NCI-H2107 (cell line): Measurements from ENCODE around the gene PRKCQ.
"Not testable (repeated sequence)": the region's sequence is repeated elsewhere in the genome, so short reads cannot be mapped to it uniquely, and the experiment has no call there.

Source experiments
- DNase-seq: peaks from one replicate; lab custom pipeline; 2025; lab: John Stamatoyannopoulos, UW

The PRKCQ gene

GRCh38 chr10:6455592-6455991 lies 124.5 kb downstream of the PRKCQ start:
- DNase-seq = no peak

- DNase-seq = no peak
Observed at GRCh38 chr10:6446711-6447110, 133.4 kb downstream of the PRKCQ start.

DNA sequence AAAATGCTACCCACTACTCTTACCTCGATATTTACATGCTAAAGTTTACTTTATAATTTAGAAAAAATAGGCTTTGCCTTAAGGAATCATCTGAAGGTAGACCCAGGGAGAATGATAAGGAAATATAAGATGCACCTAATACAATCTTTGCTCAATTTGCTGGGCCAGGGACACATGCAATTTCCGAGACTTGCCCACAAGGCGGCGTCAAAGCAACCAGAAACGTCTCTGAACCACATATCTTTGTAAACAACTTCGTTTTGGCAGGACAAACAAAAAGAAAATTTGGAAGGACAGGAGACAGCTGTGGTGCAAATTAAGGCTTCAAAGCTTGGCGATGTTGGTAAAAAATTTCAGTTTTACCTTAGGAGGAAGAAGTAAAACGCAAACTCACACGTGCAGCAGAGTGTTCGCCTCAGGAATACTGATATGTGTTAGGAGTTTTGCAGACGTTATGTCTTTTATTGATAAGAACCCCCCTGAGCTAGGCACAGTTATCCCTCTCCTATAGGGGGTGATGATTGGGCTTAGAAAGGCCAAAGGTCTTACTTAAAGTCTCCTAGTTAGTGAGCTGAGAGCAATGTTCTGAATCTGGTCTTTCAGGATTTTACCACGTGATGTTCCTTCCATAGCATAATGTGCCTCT lies 134.3 kb downstream of the PRKCQ start:
- DNase-seq = no peak

DNA sequence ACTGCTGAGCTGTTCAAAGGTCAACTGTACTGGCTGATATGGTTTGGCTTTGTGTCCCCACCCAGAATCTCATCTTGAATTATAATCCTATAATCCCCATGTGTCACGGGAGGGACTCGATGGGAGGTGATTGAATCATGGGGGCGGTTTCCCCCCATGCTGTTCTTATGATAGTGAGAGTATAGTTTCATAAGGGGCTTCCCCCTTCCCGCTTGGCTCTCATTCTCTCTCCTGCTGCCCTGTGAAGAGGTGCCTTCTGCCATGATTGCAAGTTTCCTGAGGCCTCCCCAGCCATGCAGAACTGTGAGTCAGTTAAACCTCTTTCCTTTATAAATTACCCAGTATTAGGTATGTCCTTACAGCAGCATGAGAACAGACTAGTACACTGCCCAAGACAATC lies 140.2 kb downstream of the PRKCQ start:
- DNase-seq = not testable (repeated sequence)

DNA sequence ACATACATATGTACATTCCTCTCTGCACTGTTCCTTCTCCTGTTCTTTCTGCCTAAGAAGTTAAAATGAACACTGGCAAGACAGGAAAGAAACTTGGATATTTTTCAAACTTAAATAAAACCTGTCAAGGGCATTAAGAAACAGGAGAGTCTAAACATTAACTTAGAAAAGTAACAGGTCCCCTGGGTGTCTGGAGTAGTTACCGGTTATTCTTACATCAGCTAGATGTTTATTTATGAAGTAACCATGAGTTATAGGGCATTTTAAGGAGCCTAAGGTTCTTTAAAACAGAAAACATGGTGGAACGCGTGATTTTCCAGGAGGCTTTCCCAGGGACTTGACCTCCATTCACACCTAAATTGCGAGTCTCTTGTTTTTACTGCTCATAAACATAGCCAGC lies 148.2 kb downstream of the PRKCQ start:
- DNase-seq = no peak

DNA sequence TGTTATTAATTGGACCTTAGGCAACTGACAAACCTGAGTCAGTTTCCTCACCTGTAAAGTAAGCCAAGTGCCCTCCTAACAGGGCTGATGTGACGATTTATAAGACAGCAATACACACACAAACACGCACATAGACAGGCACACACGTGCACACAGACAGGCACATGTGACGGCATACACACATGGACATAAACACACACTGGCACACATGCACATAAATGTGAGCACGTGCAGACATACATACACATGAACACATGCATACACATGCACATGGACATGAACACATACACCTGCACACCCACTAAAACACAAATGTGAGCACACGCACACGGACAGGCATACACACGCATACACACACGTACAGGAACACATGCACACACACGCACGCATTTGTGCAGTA lies 148.9 kb downstream of the PRKCQ start:
- no peak for DNase-seq

GRCh38 chr10:6430423-6430980 lies 149.6 kb downstream of the PRKCQ start:
- no peak for DNase-seq

- DNase-seq = no peak
Observed at GRCh38 chr10:6427357-6427959, 152.6 kb downstream of the PRKCQ start.

DNA sequence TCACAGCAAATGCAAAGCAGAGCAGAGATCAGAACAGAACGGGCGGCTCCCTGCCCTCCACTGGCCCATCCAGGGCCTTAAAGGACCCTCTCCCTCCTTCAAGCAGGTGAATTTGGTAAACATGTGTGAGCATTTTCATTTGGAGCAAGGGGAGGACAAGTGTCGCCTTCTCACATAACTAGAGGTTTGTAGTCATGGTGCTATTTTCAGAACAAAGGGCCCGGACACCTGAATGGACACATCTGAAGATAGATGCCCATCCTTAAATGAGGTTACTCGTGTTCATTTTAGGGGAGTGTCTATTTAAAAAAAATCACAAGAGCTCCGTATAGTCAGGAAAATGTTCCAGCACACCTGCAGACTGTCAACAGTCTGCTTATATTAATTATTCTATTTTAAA lies 153.8 kb downstream of the PRKCQ start:
- no peak for DNase-seq

- DNase-seq = no peak
Observed at GRCh38 chr10:6423413-6424170, 156.5 kb downstream of the PRKCQ start.

- no peak for DNase-seq
Observed at GRCh38 chr10:6423004-6423403, 157.1 kb downstream of the PRKCQ start.

DNA sequence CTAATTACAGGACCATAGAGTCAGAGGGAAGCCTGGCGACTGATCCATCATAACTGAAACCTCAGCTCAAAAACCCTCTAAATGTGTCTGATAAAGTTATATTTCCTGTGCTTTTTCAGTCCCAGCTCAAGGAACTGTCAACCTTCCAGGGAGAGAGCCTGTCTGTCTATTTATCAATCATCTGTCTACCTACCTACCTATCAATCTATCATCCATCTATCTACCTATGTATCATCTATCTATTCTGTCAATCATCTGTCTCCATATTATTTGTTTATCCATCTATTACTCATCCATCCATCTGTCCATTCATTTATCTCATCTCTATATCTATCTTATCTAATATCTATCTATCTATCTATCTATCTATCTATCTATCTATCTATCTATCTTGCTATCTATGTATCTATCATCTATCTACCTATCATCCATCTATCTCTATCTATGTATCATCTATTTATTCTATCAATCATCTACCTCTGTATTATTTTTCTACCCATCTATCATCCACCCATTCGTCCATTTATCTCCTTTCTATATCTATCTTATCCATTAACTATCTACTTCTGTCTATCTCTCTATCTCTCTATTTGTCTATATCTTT lies 161.4 kb downstream of the PRKCQ start:
- no peak for DNase-seq

DNA sequence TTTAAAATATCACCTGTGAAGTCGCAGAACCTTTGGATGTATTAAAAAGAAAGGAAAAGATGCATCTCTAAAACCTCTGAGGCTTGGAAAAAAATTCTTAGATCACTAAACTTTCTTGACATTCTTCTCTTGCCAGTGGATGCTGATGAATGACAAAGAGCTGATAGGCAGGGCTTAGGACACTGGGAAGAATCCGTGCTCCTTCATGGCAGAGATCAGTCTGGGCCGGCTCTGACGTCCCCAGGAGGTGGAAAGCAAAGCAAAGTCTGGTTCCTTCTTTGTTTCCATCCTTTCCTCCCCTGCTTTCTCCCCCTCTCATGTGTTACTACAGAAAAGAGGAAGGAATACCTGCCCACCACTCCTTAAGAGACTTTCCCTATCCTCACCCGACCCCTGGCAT lies 161.9 kb downstream of the PRKCQ start:
- no peak for DNase-seq

DNA sequence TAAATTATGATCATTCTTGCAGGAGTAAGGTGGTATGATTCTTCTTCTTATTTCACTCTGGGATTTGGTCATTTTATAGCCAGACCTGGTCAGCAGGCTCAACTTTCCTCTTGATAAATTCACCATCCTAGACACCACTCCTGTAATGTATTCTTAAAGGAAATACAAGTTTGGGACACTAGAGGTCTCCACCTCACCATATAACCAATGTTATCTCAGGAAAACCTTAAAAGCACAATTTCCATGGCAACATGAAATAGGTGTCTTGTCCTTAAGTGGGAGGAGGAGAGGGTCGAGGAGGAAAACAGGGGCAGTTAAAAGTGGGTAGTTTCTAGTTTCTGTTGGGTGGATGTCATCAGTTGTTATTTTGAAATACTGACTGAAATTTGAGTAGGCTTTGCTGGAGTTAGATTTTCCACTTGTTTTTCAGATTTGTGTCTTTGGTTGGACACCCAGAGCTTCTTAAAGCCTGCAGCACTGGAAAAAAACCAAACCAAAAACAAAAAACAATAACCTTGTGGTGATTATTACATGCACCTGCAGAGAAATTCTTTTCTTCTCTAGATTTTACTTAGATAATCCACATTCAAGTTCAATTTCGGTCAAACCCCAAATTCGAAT lies 163.1 kb downstream of the PRKCQ start:
- no peak for DNase-seq

DNA sequence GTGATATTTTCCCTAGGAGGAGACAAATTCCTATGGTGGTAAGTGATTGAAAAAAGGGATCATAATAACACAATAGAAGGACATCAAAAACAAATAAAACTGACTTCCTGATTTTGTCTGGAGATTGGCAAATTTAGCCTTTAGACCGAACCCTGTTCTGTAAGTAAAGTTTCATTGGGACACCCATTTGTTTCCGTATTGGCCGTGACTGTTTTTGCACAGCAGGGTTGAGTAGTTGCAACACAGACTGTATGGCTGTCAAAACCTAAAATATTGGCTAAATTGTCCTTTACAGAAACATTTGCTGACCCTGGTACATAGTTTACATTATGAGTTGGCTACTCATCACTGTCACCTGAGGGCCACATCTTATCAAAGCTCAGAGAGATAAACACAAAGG lies 168.6 kb downstream of the PRKCQ start:
- no peak for DNase-seq

DNA sequence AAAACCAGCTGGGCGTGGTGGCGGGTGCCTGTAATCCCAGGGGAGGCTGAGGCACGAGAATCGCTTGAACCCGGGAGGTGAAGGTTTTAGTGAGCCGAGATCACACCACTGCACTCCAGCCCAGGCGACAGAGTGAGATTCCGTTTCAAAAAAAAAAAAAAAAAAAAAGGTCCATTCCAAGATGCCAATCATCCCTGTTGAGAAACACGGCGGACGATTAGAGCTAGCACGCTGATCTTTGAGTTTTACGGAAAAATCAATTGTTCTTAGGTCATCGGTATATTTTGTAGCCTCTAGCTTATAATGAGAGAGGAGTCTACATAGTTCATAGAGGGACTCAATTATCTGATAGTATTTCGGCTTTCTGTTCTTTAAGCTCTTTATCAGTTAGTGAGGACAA lies 169.2 kb downstream of the PRKCQ start:
- DNase-seq = no peak

DNA sequence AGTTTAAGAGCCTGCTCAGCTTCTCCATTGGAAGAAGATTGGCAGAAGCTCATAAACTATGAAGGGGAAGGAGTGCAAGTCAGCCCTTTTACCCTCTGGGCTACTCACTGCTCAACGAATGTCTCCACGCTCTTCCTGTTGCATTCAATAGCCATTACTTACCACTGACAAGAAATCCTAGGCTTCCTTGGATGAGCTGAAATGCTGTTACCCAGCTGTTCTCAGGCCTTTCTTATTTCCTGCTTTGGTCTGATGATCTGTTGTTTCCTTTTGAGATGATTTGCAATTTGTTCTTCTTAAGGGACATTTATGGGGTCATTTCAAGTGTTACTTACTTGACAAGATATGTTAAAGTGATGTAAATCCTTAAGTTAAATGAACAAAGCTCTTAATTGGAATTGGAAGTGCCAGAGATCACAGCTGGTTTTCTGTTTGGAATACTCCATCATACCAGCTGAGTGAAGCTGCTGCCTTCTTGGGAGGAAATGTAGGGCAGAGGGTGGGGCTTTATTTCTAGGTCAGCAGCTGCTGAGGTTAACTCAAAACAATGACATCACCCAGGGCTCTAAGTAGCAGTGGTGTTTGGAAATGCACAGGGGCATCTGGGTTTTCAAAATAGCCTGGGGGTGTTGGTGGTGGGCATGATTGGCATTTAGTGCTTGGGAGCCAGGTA lies 170.0 kb downstream of the PRKCQ start:
- no peak for DNase-seq

DNA sequence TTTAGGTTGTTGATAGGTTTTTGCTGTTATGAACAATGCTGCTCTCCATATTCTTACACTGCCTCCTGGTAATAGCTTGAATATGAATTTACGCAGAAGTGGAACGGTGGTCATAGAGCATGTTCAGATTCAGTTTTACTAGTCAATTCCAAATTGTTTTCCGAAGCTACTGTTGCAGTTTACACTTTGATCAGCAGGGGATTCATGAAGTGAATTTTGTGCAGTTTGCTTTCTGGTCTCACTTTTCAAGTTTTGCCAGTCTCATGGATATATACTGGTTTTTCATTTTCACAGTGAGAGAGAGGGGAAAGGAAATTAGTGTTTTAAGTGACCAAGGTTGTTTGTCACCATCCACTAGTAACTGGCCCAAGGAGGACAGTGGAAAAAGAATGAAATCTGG lies 171.3 kb downstream of the PRKCQ start:
- DNase-seq = no peak

- no peak for DNase-seq
Observed at GRCh38 chr10:6407034-6407721, 172.9 kb downstream of the PRKCQ start.

DNA sequence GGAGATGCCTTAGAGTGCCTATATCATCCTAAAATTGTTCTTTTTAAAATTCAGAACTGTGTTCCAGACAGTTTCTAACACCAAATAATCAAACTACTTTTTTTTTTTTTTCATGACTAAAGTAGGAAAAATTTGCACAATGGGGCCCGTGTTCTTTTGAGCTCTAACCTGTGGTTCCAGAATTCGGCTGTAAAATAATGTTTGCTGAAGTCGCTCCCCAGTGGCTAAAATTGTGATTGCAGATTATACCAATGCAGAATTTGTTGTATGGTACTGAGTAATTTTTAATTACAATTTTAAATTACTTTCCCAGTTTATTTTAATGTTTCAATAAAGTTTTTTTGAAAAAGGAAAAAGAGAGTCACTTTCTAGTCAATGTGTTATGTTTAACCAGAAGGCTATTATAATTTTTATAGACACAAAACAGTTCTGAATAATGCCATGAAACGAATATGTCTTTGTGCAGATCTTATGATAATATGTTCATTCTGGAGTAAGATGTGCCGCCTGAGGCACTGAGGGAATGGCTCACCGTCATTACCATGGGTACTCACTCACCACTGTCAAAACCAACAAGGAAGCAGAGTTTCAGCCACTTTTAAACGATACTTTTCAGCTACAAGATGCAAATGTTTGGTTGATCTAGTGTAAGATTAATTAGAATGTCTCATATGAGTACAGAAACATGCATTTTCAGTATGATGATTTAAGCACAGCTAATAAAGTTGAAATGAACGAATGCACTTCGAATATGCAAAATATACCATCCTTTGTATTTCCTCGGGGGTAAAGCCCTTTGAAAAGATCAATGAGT lies 173.6 kb downstream of the PRKCQ start:
- no peak for DNase-seq
